ENCODE data around the gene PTH2R. TPM values are rescaled to one million over a fixed set of nuclear protein-coding genes. Genes with fewer than 3 reads are reported as not detected.

The PTH2R gene
- total and polyA plus RNA-seq, 2 of the 4 experiments (the other 2 are of a cell fraction) = under 0.01 TPM; not detected in 1

DNA sequence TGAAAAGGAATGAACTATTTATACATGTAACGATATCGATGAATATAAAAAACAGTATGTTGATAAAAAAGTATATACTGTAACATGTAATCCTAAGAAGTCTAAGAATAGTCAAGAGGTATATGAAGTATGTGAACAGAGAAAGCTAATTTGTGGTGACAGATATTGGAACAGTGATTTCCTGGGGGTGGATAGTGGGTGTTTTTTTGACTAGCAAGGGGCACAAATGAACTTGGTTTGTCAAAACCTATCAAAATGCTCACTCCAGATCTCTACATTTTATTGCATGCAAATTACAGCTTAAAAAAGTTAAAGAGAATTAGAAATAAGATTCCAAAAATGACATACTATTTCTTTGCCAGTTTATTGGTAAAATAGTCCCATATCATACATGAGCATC is 35.4 kb downstream of the PTH2R start:
- H2BK15ac ChIP-seq (ENCODE audit: low read depth, low read length) = no peak overlapping the region
- intact Hi-C loops (cut with micrococcal nuclease) = no loop called here
- TF ChIP-seq CEBPB (IDR thresholded peaks at IDR 0.05; ENCODE audit: low read depth, low read length) (no peak), FOS (IDR thresholded peaks at IDR 0.05; ENCODE audit: low read depth, low read length) (no peak), SMC3 (IDR thresholded peaks at IDR 0.05; ENCODE audit: low read depth, low read length) (no peak), MAFK (IDR thresholded peaks at IDR 0.05; ENCODE audit: low read depth, low read length) (no peak), NFE2L2 (IDR thresholded peaks at IDR 0.05; ENCODE audit: low read depth, low read length) (no peak), POLR2A (IDR thresholded peaks at IDR 0.05; ENCODE audit: low read depth, low read length) (no peak), RCOR1 (IDR thresholded peaks at IDR 0.05; ENCODE audit: insufficient replicate concordance, low read length) (no peak), RFX5 (IDR thresholded peaks at IDR 0.05; ENCODE audit: low read depth, low read length) (no peak), MXI1 (IDR thresholded peaks at IDR 0.05; ENCODE audit: borderline replicate concordance, low read depth, low read length) (no peak), MAZ (IDR thresholded peaks at IDR 0.05; ENCODE audit: borderline replicate concordance, low read depth, low read length) (no peak), CHD1 (IDR thresholded peaks at IDR 0.05; ENCODE audit: low read depth, low read length) (no peak), RAD21 (IDR thresholded peaks at IDR 0.05; ENCODE audit: low read length) (no peak), BHLHE40 (IDR thresholded peaks at IDR 0.05; ENCODE audit: low read depth, low read length) (no peak)
- TF ChIP-seq, protein P1, sequence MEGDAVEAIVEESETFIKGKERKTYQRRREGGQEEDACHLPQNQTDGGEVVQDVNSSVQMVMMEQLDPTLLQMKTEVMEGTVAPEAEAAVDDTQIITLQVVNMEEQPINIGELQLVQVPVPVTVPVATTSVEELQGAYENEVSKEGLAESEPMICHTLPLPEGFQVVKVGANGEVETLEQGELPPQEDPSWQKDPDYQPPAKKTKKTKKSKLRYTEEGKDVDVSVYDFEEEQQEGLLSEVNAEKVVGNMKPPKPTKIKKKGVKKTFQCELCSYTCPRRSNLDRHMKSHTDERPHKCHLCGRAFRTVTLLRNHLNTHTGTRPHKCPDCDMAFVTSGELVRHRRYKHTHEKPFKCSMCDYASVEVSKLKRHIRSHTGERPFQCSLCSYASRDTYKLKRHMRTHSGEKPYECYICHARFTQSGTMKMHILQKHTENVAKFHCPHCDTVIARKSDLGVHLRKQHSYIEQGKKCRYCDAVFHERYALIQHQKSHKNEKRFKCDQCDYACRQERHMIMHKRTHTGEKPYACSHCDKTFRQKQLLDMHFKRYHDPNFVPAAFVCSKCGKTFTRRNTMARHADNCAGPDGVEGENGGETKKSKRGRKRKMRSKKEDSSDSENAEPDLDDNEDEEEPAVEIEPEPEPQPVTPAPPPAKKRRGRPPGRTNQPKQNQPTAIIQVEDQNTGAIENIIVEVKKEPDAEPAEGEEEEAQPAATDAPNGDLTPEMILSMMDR (conservative IDR thresholded peaks at IDR 0.05; ENCODE audit: low read depth, low read length) = no peak
- TF ChIP-seq, protein P2, sequence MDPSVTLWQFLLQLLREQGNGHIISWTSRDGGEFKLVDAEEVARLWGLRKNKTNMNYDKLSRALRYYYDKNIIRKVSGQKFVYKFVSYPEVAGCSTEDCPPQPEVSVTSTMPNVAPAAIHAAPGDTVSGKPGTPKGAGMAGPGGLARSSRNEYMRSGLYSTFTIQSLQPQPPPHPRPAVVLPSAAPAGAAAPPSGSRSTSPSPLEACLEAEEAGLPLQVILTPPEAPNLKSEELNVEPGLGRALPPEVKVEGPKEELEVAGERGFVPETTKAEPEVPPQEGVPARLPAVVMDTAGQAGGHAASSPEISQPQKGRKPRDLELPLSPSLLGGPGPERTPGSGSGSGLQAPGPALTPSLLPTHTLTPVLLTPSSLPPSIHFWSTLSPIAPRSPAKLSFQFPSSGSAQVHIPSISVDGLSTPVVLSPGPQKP (IDR thresholded peaks at IDR 0.05; ENCODE audit: borderline replicate concordance, low read depth, low read length) = no peak
- TF ChIP-seq, protein P3, sequence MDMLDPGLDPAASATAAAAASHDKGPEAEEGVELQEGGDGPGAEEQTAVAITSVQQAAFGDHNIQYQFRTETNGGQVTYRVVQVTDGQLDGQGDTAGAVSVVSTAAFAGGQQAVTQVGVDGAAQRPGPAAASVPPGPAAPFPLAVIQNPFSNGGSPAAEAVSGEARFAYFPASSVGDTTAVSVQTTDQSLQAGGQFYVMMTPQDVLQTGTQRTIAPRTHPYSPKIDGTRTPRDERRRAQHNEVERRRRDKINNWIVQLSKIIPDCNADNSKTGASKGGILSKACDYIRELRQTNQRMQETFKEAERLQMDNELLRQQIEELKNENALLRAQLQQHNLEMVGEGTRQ (IDR thresholded peaks at IDR 0.05; ENCODE audit: low read depth, low read length) = no peak
- in situ Hi-C loops (cut with MboI; ENCODE audit: low sequenced_read_pairs) = no loop called here
- H3K14ac ChIP-seq (replicated peaks; ENCODE audit: low read depth, low read length) = no peak overlapping the region
- no peak overlapping the region for H3K4me2 ChIP-seq (ENCODE audit: low read depth, low read length)
- no peak overlapping the region for H4K8ac ChIP-seq (ENCODE audit: low read depth in 2 of 2, low read length in 2 of 2)
- no peak overlapping the region for H4K5ac ChIP-seq (ENCODE audit: low read depth, low read length)
- no peak overlapping the region for H2BK120ac ChIP-seq (ENCODE audit: low read depth, low read length)
- no peak overlapping the region for H3K9ac ChIP-seq (ENCODE audit: low read depth, low read length)
- H2AK5ac ChIP-seq (ENCODE audit: low read depth, low read length) = no peak overlapping the region
- H4K20me1 ChIP-seq (ENCODE audit: insufficient read depth, low read length) = no peaks in the 10 kb centered on the region
- POLR2A ChIA-PET (ENCODE audit: unreplicated experiment) = no interaction called here
- ATAC-seq (ENCODE audit: low read depth) = no peak
- H2BK20ac ChIP-seq (ENCODE audit: low read depth, low read length) = no peak overlapping the region
- no peaks in the 10 kb centered on the region for H3K27me3 ChIP-seq (ENCODE audit: control insufficient read depth, insufficient read depth, low read length)
- no peaks in the 10 kb centered on the region for H3K36me3 ChIP-seq (ENCODE audit: control insufficient read depth, insufficient read depth, low read length)
- H3K4me1 ChIP-seq (ENCODE audit: control insufficient read depth, insufficient read depth, low read length) = no peaks in the 10 kb centered on the region
- no peak overlapping the region for H3K4ac ChIP-seq (ENCODE audit: low read depth, low read length)
- H4K91ac ChIP-seq (ENCODE audit: insufficient read depth, low read depth, low read length) = no peak overlapping the region
- H3K18ac ChIP-seq (ENCODE audit: low read depth, low read length) = no peak overlapping the region
- no peak overlapping the region for H3K4me3 ChIP-seq (ENCODE audit: insufficient read depth, low read depth, low read length)
- CTCF ChIA-PET = no interaction called here
- H3K56ac ChIP-seq (ENCODE audit: extremely low read depth, insufficient read depth, low read length) = no peak overlapping the region
- no peak overlapping the region for H2BK5ac ChIP-seq (ENCODE audit: low read depth, low read length, poor library complexity, severe bottlenecking)
- H3K23ac ChIP-seq (ENCODE audit: low read depth, low read length) = no peak overlapping the region
- no CpG with 5 or more reads among the region's 2 CpGs for WGBS, 2 experiments (ENCODE audit: extremely low coverage in 2 of 2, insufficient read length in 1 of 2)
- no peak overlapping the region for H3K27ac ChIP-seq (ENCODE audit: insufficient read depth, low read length)
- H3K79me1 ChIP-seq (ENCODE audit: low read depth in 1 of 2, low read length in 2 of 2) = no peaks in the 10 kb centered on the region
- no peaks in the 10 kb centered on the region for H3K9me3 ChIP-seq (ENCODE audit: control insufficient read depth, insufficient read depth, low read length)
- no peaks in the 10 kb centered on the region for H3K9me1 ChIP-seq (ENCODE audit: insufficient read depth, low read length)
- no TSS peak for BruUV-seq (replicated peaks)
- H2AFZ ChIP-seq (replicated peaks; ENCODE audit: low read length, poor library complexity) = no peak overlapping the region
- no peak overlapping the region for H2AK9ac ChIP-seq (replicated peaks; ENCODE audit: low read depth, low read length, poor library complexity)
- DNase-seq = no peak
- dilution Hi-C loops (cut with HindIII; ENCODE audit: low sequenced_read_pairs, unreplicated experiment) = no loop called here

All from IMR-90 (cell line).